HG03060 (cell line): ENCODE measurements around the gene TNFRSF12A.

Experiments
- ATAC-seq: cut with Tn5 transposase; IDR thresholded peaks from one replicate; pipeline ENCODE4 v1.9.1; 2021; ENCODE audit warnings: low read depth, moderate number of reproducible peaks; ENCODE audit not compliant: unreplicated experiment

TNFRSF12A gene

GRCh38 chr16:2985893-2986355 is 34.2 kb upstream of the TNFRSF12A start:
- ATAC-seq = no peak

- no peak for ATAC-seq
Measured at GRCh38 chr16:2986623-2987188, 33.5 kb upstream of the TNFRSF12A start.

GRCh38 chr16:2987286-2987685 is 32.9 kb upstream of the TNFRSF12A start:
- ATAC-seq = no peak

- no peak for ATAC-seq
Measured at GRCh38 chr16:2987833-2988232, 32.3 kb upstream of the TNFRSF12A start.

- no peak for ATAC-seq
Measured at GRCh38 chr16:2988590-2989099, 31.5 kb upstream of the TNFRSF12A start.

- ATAC-seq = no peak
Measured at GRCh38 chr16:2990891-2991290, 29.3 kb upstream of the TNFRSF12A start.

- no peak for ATAC-seq
Measured at GRCh38 chr16:2991566-2992261, 28.5 kb upstream of the TNFRSF12A start.

GRCh38 chr16:2992383-2993081 is 27.6 kb upstream of the TNFRSF12A start:
- no peak for ATAC-seq

- ATAC-seq = no peak
Measured at GRCh38 chr16:2996298-2996697, 23.9 kb upstream of the TNFRSF12A start.

- no peak for ATAC-seq
Measured at GRCh38 chr16:2999929-3000328, 20.2 kb upstream of the TNFRSF12A start.

- no peak for ATAC-seq
Measured at GRCh38 chr16:3000540-3000939, 19.6 kb upstream of the TNFRSF12A start.

- no peak for ATAC-seq
Measured at GRCh38 chr16:3001316-3001715, 18.9 kb upstream of the TNFRSF12A start.

GRCh38 chr16:3003582-3004270 is 16.4 kb upstream of the TNFRSF12A start:
- peak; percentile 95 for ATAC-seq

- ATAC-seq = no peak
Measured at GRCh38 chr16:3004319-3004718, 15.8 kb upstream of the TNFRSF12A start.

GRCh38 chr16:3004781-3005284 is 15.3 kb upstream of the TNFRSF12A start:
- ATAC-seq = no peak

GRCh38 chr16:3007059-3007956 is 12.9 kb upstream of the TNFRSF12A start:
- ATAC-seq = no peak

- ATAC-seq = no peak
Measured at GRCh38 chr16:3007957-3008689, 12.0 kb upstream of the TNFRSF12A start.

GRCh38 chr16:3008690-3009037 is 11.5 kb upstream of the TNFRSF12A start:
- no peak for ATAC-seq
